ENCODE measurements around the gene DHX30.
A peak's percentile ranks its signal among the peaks of the same experiment; 100 is the strongest.

DHX30 gene

DNA sequence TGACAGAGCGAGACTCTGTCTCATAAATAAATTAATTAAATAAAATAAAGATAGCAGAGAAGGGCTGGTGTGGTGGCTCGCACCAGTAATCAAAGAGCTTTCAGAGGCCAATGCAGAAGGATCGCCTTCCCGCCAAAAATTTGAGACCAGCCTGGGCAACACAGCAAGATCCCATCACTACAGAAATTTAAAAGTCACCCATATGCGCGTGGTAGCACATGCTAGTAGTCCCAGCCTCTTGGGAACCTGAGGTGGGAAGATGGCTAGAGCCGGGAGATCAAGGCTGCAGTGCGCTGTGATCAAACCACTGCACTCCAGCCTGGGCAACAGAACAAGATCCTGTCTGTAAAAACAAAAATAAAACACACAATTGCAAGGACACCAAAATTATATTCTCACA lies 30.9 kb upstream of the DHX30 start:
- no peak overlapping the region for H3K27ac ChIP-seq
- TF ChIP-seq, protein P1, sequence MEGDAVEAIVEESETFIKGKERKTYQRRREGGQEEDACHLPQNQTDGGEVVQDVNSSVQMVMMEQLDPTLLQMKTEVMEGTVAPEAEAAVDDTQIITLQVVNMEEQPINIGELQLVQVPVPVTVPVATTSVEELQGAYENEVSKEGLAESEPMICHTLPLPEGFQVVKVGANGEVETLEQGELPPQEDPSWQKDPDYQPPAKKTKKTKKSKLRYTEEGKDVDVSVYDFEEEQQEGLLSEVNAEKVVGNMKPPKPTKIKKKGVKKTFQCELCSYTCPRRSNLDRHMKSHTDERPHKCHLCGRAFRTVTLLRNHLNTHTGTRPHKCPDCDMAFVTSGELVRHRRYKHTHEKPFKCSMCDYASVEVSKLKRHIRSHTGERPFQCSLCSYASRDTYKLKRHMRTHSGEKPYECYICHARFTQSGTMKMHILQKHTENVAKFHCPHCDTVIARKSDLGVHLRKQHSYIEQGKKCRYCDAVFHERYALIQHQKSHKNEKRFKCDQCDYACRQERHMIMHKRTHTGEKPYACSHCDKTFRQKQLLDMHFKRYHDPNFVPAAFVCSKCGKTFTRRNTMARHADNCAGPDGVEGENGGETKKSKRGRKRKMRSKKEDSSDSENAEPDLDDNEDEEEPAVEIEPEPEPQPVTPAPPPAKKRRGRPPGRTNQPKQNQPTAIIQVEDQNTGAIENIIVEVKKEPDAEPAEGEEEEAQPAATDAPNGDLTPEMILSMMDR (conservative IDR thresholded peaks at IDR 0.05; ENCODE audit: low read depth): no peak
- ChIA-PET POLR2A (ENCODE audit: low non-redundant PET) (no interaction called here), CTCF (no interaction called here)
- no peak for DNase-seq (ENCODE audit: low spot score)

DNA sequence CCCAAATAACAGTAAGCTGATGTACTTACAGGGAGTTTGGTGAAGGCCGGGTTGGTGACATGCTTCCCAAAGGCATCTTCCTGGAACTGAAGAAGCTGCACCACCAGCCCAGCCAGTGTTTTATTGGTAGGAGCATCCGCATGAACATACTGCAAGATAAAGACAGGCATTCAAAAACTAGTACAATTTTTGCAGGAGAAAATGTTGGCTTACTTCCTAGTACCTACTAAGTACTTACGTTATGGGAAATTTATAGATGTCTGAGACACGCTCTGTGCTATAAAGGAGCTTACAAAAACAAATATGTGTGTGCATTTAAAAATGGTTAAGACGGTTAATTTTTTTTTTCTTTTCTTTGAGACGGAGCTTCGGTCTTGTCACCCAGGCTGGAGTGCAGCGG lies 30.1 kb upstream of the DHX30 start:
- no peak for DNase-seq (ENCODE audit: low spot score)
- POLR2A ChIA-PET (ENCODE audit: low non-redundant PET): no interaction called here
- CTCF ChIA-PET: no interaction called here
- TF ChIP-seq, protein P1 (conservative IDR thresholded peaks at IDR 0.05; ENCODE audit: low read depth): no peak
- H3K27ac ChIP-seq: no peak overlapping the region

DNA sequence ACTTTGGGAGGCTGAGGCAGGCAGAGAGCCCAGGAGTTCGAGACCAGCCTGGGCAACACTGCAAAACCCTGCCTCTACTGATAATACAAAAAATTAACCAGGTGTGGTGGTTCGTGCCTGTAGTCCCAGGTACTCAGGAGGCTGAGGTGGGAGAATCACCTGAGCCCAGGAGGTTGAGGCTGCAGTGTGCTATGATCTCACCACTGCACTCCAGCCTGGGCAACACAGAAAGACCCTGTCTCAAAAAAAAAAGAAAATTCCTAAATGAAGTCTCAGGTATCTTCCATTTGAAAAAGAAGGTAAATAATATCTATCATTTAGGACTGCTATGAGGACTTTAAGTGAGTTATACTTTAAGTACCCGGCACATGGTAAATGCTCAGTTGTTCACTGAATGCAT lies 24.2 kb upstream of the DHX30 start:
- TF ChIP-seq, protein P1 (conservative IDR thresholded peaks at IDR 0.05; ENCODE audit: low read depth): no peak
- no peak overlapping the region for H3K27ac ChIP-seq
- ChIA-PET POLR2A (ENCODE audit: low non-redundant PET) (no interaction called here), CTCF (interaction anchor here (1.1 kb wide), 1 partner anchor 256 kb away, joined by 4 read pairs; no protein-coding TSS in a partner anchor)
- DNase-seq (ENCODE audit: low spot score): no peak

DNA sequence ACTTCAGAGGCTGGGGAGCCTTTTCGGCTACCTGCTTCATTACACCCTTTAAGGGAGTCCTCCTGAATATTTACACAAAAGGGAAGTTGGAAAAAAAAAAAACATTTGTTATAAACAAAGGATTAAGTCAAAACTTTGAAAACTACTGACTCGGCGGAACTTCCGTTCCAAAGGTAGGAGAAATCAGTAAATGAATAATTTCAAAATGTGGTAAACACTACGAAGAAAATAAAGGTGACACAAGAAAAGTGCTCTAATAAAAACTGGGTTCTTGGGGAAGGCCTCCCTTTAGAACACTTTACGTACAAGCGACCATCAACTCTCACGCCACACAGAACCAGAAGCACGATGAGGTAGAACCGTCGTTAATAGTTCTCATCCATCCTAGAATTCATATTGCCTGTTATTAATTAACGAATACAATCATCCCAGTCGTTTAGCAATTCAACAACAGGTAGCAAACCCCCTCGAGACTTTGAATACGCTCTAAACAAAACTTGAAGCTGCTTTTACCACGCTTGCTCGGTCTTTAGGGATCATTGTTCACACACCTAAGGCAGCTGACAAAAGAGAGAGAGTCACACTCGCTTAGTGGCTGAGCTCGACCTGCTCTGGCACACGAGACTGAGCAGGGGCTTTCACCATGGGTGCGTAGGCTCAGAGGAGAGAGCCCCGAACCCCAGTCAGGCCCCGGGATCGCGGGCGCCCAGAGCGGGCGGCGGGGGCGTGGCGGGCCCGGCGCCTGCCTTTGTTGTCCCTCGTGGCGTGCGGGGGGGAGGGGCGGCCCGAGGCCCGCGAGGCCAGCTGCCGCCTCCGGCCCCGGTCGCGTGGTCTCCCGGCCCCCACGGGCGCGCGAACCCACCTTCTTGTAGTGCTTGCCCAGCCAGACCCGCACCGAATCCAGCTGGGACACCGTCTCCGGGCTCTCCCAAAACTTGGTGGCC lies 21.9 kb upstream of the DHX30 start:
- CTCF ChIA-PET: no interaction called here
- DNase-seq (ENCODE audit: low spot score): peak; percentile 30
- H3K27ac ChIP-seq: peak overlapping the region; percentile 95
- POLR2A ChIA-PET (ENCODE audit: low non-redundant PET): interaction anchor here (0.6 to 0.7 kb wide), 2 partner anchors 53 to 617 kb away, joined by 3 read pairs; no protein-coding TSS in a partner anchor
- TF ChIP-seq, protein P1 (conservative IDR thresholded peaks at IDR 0.05; ENCODE audit: low read depth): no peak

DNA sequence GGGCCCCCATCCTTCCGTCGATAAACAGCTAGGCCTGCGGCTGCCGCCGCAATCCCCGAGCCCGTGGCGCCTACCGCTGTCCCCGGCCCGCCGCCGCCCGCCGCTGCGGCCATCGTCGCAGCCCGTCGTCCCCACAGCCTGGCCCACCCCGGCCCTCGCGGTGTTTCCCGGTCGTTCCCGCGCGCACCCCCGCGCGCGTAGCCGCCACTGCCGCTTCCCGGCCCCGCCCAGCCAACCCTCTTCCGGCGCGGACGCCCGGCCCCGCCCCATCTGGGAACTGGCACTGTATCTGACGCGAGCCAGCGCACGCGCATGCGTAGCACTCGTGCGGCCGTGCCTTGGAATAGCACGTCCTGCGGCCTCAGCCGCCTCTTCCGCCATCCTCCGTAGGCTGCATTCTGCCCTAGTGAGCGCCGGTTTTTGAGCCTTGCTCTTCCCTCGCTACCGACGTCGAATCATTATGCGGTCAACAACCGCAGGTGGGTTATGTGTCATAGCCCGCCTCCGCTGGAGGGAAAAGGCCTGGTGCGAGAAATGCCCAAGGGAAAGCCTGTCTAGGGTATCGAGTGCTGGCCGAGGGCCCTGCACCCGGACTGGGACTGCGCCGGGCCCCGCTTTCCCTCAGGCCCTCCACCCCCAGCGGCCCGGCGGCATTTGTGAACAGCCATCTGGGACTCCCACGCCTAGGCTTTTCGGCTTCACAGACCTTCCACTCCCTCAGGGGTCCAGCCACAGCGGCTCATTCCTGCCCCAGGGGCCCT lies 21.1 kb upstream of the DHX30 start, which contains the start of gene SMARCC1:
Gene SMARCC1 (minus strand): TSS at position 209 of the 761 bp plus-strand sequence. CDS start 96 bp downstream, at position 113.
- DNase-seq (ENCODE audit: low spot score): peak; percentile 91
- CTCF ChIA-PET: no interaction called here
- TF ChIP-seq, protein P1 (conservative IDR thresholded peaks at IDR 0.05; ENCODE audit: low read depth): no peak
- H3K27ac ChIP-seq: peak within 1 kb of the TSS; percentile 95
- POLR2A ChIA-PET (ENCODE audit: low non-redundant PET): no interaction called here

Measured in RWPE1 (cell line).